ENCODE data around the gene COL6A1. TPM values are rescaled to one million over a fixed set of nuclear protein-coding genes. Genes with fewer than 3 reads are reported as not detected.

Gene COL6A1
- total RNA-seq, 1 donor from 2014 or later, result 12.6 TPM

GRCh38 chr21:45962531-45963231, 18.9 kb upstream of the COL6A1 start:
- Histone ChIP-seq H3K4me2 (no peak overlapping the region), H3K27me3 (no peaks in the 10 kb centered on the region), H4K20me1 (ENCODE audit: low read depth) (no peaks in the 10 kb centered on the region), H3F3A (ENCODE audit: low read depth) (no peaks in the 10 kb centered on the region), H3K9ac (no peak overlapping the region), H3K9me3 (ENCODE audit: low read depth) (peaks cover 3% of the 10 kb centered on the region), H2AFZ (replicated peaks) (no peak overlapping the region), H3K27ac (no peak overlapping the region), H3K79me2 (ENCODE audit: low read depth) (no peaks in the 10 kb centered on the region), H3K4me3 (no peak overlapping the region), H3K36me3 (no peaks in the 10 kb centered on the region), H3K4me1 (no peaks in the 10 kb centered on the region)
- H3K36me3 Mint-ChIP-seq, result no peaks in the 10 kb centered on the region
- H3K27me3 Mint-ChIP-seq (ENCODE audit: insufficient read depth, low read depth), result peaks cover 10% of the 10 kb centered on the region
- no peak overlapping the region for H3K27ac Mint-ChIP-seq
- no peaks in the 10 kb centered on the region for H3K4me1 Mint-ChIP-seq
- H3K4me3 Mint-ChIP-seq, result no peak overlapping the region
- H3K9me3 Mint-ChIP-seq, result peaks cover 37% of the 10 kb centered on the region
- DNase-seq (ENCODE audit: low spot score), result no peak
- TF ChIP-seq EZH2phosphoT487 (IDR thresholded peaks at IDR 0.05) (no peak), EZH2 (IDR thresholded peaks at IDR 0.05) (no peak), CTCF (IDR thresholded peaks at IDR 0.05) (no peak)

GRCh38 chr21:45963232-45963570, 18.4 kb upstream of the COL6A1 start:
- H3K27me3 ChIP-seq, result no peaks in the 10 kb centered on the region
- H3K27ac ChIP-seq, result no peak overlapping the region
- Mint-ChIP-seq H3K4me3 (no peak overlapping the region), H3K27me3 (ENCODE audit: insufficient read depth, low read depth) (peaks cover 4% of the 10 kb centered on the region), H3K27ac (no peak overlapping the region), H3K4me1 (no peaks in the 10 kb centered on the region), H3K36me3 (no peaks in the 10 kb centered on the region), H3K9me3 (peaks cover 37% of the 10 kb centered on the region)
- no peaks in the 10 kb centered on the region for H3F3A ChIP-seq (ENCODE audit: low read depth)
- H3K9me3 ChIP-seq (ENCODE audit: low read depth), result peaks cover 3% of the 10 kb centered on the region
- no peaks in the 10 kb centered on the region for H3K36me3 ChIP-seq
- H2AFZ ChIP-seq (replicated peaks), result no peak overlapping the region
- no peak for TF ChIP-seq EZH2 (IDR thresholded peaks at IDR 0.05)
- no peak for TF ChIP-seq CTCF (IDR thresholded peaks at IDR 0.05)
- TF ChIP-seq EZH2phosphoT487 (IDR thresholded peaks at IDR 0.05), result no peak
- H4K20me1 ChIP-seq (ENCODE audit: low read depth), result no peaks in the 10 kb centered on the region
- H3K4me3 ChIP-seq, result no peak overlapping the region
- H3K4me2 ChIP-seq, result no peak overlapping the region
- no peak for DNase-seq (ENCODE audit: low spot score)
- no peak overlapping the region for H3K9ac ChIP-seq
- H3K79me2 ChIP-seq (ENCODE audit: low read depth), result no peaks in the 10 kb centered on the region
- H3K4me1 ChIP-seq, result no peaks in the 10 kb centered on the region

- Histone ChIP-seq H3K9ac (no peak overlapping the region), H3K4me3 (no peak overlapping the region), H3F3A (ENCODE audit: low read depth) (no peaks in the 10 kb centered on the region), H3K9me3 (ENCODE audit: low read depth) (peaks cover 3% of the 10 kb centered on the region), H4K20me1 (ENCODE audit: low read depth) (no peaks in the 10 kb centered on the region), H3K36me3 (no peaks in the 10 kb centered on the region), H3K27ac (no peak overlapping the region), H3K79me2 (ENCODE audit: low read depth) (no peaks in the 10 kb centered on the region), H2AFZ (replicated peaks) (no peak overlapping the region), H3K4me1 (no peaks in the 10 kb centered on the region), H3K27me3 (no peaks in the 10 kb centered on the region), H3K4me2 (no peak overlapping the region)
- peaks cover 37% of the 10 kb centered on the region for H3K9me3 Mint-ChIP-seq
- H3K4me1 Mint-ChIP-seq, result no peaks in the 10 kb centered on the region
- no peaks in the 10 kb centered on the region for H3K36me3 Mint-ChIP-seq
- TF ChIP-seq CTCF (IDR thresholded peaks at IDR 0.05) (no peak), EZH2 (IDR thresholded peaks at IDR 0.05) (no peak), EZH2phosphoT487 (IDR thresholded peaks at IDR 0.05) (no peak)
- H3K27me3 Mint-ChIP-seq (ENCODE audit: insufficient read depth, low read depth), result peaks cover 6% of the 10 kb centered on the region
- H3K27ac Mint-ChIP-seq, result no peak overlapping the region
- no peak for DNase-seq (ENCODE audit: low spot score)
- no peak overlapping the region for H3K4me3 Mint-ChIP-seq
Observed at GRCh38 chr21:45964649-45965048, 16.9 kb upstream of the COL6A1 start.

Measured in neural progenitor cell (in vitro differentiated cells).